A549 (cell line): Measurements from ENCODE around the gene SART3. TPM values are rescaled to one million over a fixed set of nuclear protein-coding genes. Genes with fewer than 3 reads are reported as not detected.

ENCODE experiments used
- ATAC-seq, 2 experiments: fragments of 200-7000 bp in 1 of 2; fragments of >200 bp in 1 of 2; cut with Nextera tagmentation in 1 of 2; cut with Tn5 transposase in 1 of 2; 3 replicates each; pipeline versions ENCODE4 v1.8.0 to v1.9.1; 2018 to 2020; ENCODE audit warnings: mild to moderate bottlenecking in 1 of 2, moderate library complexity in 1 of 2
- CTCF ChIA-PET: fragments of 300-600 bp; sonication (Branson Sonifier 250); formaldehyde crosslinking; extraction: SDS; loops from one replicate; lab custom pipeline; 2021; ENCODE audit warnings: antibody characterized with exemption, inconsistent platforms; lab: Yijun Ruan, JAX
- POLR2A ChIA-PET: fragments of 350-600 bp; formaldehyde crosslinking; extraction: SDS; loops from one replicate; lab custom pipeline; 2021; ENCODE audit warnings: antibody characterized with exemption, inconsistent platforms; lab: Yijun Ruan, JAX
- DNase-seq, 2 experiments: peaks; one replicate each; pipeline versions ENCODE4 v3.0.0 to v3.0.0-alpha.2; 2011 to 2016; ENCODE audit warnings: low read depth in 1 of 2, low spot score in 1 of 2
- FAIRE-seq: peaks from 2 replicates; lab custom pipeline; 2011; peaks lifted over from hg19 to GRCh38; lab: Jason Lieb, UNC
- H3K27ac ChIP-seq, 2 experiments: fragments of >200 bp; sonication (Bioruptor Twin); formaldehyde crosslinking; 3 replicates each; pipeline ENCODE4 v1.5.1; 2016 to 2017
- H3K4me1 ChIP-seq: fragments of >200 bp; sonication (Bioruptor Twin); formaldehyde crosslinking; 3 replicates; pipeline ENCODE4 v1.6.1; 2016
- H3K4me2 ChIP-seq: fragments of >200 bp; sonication (Bioruptor Twin); formaldehyde crosslinking; 3 replicates; pipeline ENCODE4 v1.6.1; 2016
- H3K4me3 ChIP-seq: fragments of >200 bp; sonication (Bioruptor Twin); formaldehyde crosslinking; 3 replicates; pipeline ENCODE4 v1.5.1; 2016
- H3K9me3 ChIP-seq: fragments of >200 bp; sonication (Bioruptor Twin); formaldehyde crosslinking; 3 replicates; pipeline ENCODE4 v1.6.1; 2016
- ATOH8 ChIP-seq: fragments of 250-450 bp; sonication (Bioruptor Pico); IDR thresholded peaks from 2 replicates; pipeline ENCODE4 v1.5.0; 2020; ENCODE audit warnings: low read depth, mild to moderate bottlenecking, moderate library complexity
- BHLHE40 ChIP-seq: IDR thresholded peaks from 2 replicates; pipeline ENCODE4 v1.6.1; 2012; ENCODE audit warnings: low read depth, low read length, inconsistent platforms
- E2F6 ChIP-seq: IDR thresholded peaks from 2 replicates; pipeline ENCODE4 v1.6.1; 2012; ENCODE audit warnings: low read depth, borderline replicate concordance
- ESRRA ChIP-seq: fragments of 150-350 bp; IDR thresholded peaks from 2 replicates; pipeline ENCODE4 v1.6.1; 2014; ENCODE audit warnings: mild to moderate bottlenecking, low read length, borderline replicate concordance
- HDAC2 ChIP-seq: fragments of 200-600 bp; sonication (generic); IDR thresholded peaks from 2 replicates; pipeline ENCODE4 v1.6.1; 2016
- HOXA7 ChIP-seq: fragments of 250-450 bp; sonication (Bioruptor Pico); IDR thresholded peaks from 2 replicates; pipeline ENCODE4 v1.5.0; 2020; ENCODE audit warnings: mild to moderate bottlenecking, moderate library complexity
- JUNB ChIP-seq: fragments of >200 bp; sonication (Bioruptor Twin); formaldehyde crosslinking; IDR thresholded peaks from 2 replicates; pipeline ENCODE4 v1.6.1; 2016
- MAFK ChIP-seq: fragments of 450-650 bp; IDR thresholded peaks from 2 replicates; pipeline ENCODE4 v1.6.1; 2014; ENCODE audit not compliant: partially characterized antibody
- MYC ChIP-seq: IDR thresholded peaks from 2 replicates; pipeline ENCODE4 v1.6.1; 2012; ENCODE audit warnings: mild to moderate bottlenecking, inconsistent platforms, low read length, improper control_type of control experiment, borderline replicate concordance
- NFE2L2 ChIP-seq: fragments of 150-350 bp; conservative IDR thresholded peaks from 2 replicates; pipeline ENCODE4 v1.6.1; 2014; ENCODE audit warnings: low read length
- NR3C1 ChIP-seq: fragments of >200 bp; sonication (Bioruptor Twin); formaldehyde crosslinking; IDR thresholded peaks from 3 replicates; pipeline ENCODE4 v1.6.1; 2017
- PHF8 ChIP-seq: fragments of 200-600 bp; sonication (generic); IDR thresholded peaks from 2 replicates; pipeline ENCODE4 v1.6.1; 2016; ENCODE audit warnings: low read depth, mild to moderate bottlenecking, antibody characterized with exemption, moderate library complexity, borderline replicate concordance
- RCOR1 ChIP-seq: fragments of 150-350 bp; IDR thresholded peaks from 2 replicates; pipeline ENCODE4 v1.6.1; 2014; ENCODE audit warnings: antibody characterized with exemption, low read length, low read depth
- RFX5 ChIP-seq: fragments of 450-650 bp; IDR thresholded peaks from 2 replicates; pipeline ENCODE4 v1.7.1; 2014; ENCODE audit warnings: antibody characterized with exemption, mild to moderate bottlenecking, moderate library complexity
- TP53 ChIP-seq: fragments of 250-450 bp; sonication (Bioruptor Pico); IDR thresholded peaks from 2 replicates; pipeline ENCODE4 v1.5.0; 2021; ENCODE audit warnings: mild to moderate bottlenecking, moderate library complexity
- USF2 ChIP-seq: fragments of 450-650 bp; IDR thresholded peaks from 2 replicates; pipeline ENCODE4 v1.6.1; 2014; ENCODE audit warnings: antibody characterized with exemption
- ZC3H11A ChIP-seq: fragments of 450-650 bp; IDR thresholded peaks from 2 replicates; pipeline ENCODE4 v1.6.1; 2014; ENCODE audit warnings: antibody characterized with exemption, mild to moderate bottlenecking
- ZNF302 ChIP-seq: fragments of 250-450 bp; sonication (Bioruptor Pico); IDR thresholded peaks from 2 replicates; pipeline ENCODE4 v1.9.0; 2021; ENCODE audit warnings: inconsistent platforms, mild to moderate bottlenecking, moderate library complexity
- WGBS: methylation state at CpG from one replicate; pipeline ENCODE4 v1.1.6; 2017; ENCODE audit errors: missing lambda C conversion rate; 5-methylcytosine and 5-hydroxymethylcytosine counted together
- polyA plus RNA-seq, 4 experiments: library from polyadenylated mRNA; depleted of rRNA in 3 of 4; stranded (reverse); fragments of >200 nt; fragmentation: RNase III in 1 of 4; extraction: RNeasy Plus Mini Kit Qiagen cat#74134 plus additional on column Dnase treatment in 1 of 4; gene quantifications; 2 replicates in 3 of 4; 3 replicates in 1 of 4; pipeline ENCODE4 v1.2.3, GENCODE V29; 2011 to 2017
- TF ChIP-seq, protein P1 (sequence below): fragments of 250-450 bp; sonication (Bioruptor Pico); IDR thresholded peaks from 2 replicates; pipeline ENCODE4 v1.5.0; 2021; ENCODE audit warnings: mild to moderate bottlenecking, moderate library complexity, borderline replicate concordance
- TF ChIP-seq, protein P2 (sequence below): IDR thresholded peaks from 2 replicates; pipeline ENCODE4 v1.6.1; 2012
- TF ChIP-seq, protein P3 (sequence below): fragments of 150-350 bp; IDR thresholded peaks from 2 replicates; pipeline ENCODE4 v1.6.1; 2014; ENCODE audit warnings: low read depth, mild to moderate bottlenecking, low read length
- TF ChIP-seq, protein P4 (sequence below): fragments of >200 bp; sonication (Bioruptor Twin); formaldehyde crosslinking; IDR thresholded peaks from 3 replicates; pipeline ENCODE4 v1.6.1; 2016

Gene SART3
- polyA plus RNA-seq, 2 of the 4 experiments (the other 2 are of a cell fraction): 52.7 to 77.2 TPM

DNA sequence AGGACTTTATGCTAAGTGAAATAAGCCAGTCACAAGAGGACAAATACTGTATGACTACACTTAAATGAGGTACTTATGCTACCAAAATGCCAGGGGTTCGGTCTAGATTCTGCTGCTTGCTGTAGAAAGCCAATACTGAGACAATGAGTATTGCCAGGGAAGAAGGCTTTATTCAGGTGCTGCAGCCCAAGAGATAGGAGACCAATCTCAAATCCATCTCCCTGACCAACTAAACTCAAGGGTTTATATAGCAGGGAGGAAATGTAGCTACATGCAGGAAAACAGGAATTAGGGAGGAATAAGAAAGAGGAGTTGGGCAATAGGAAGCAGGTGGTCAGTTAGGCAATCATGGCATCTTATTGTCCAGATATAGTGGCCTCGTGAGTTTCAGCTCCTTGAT lies 58.1 kb downstream of the SART3 start:
- ChIA-PET CTCF (interaction anchor here (0.6 to 1.4 kb wide), 2 partner anchors 10 to 287 kb away, joined by 3 to 4 read pairs; no protein-coding TSS in a partner anchor), POLR2A (no interaction called here)
- no peak overlapping the region for H3K4me3 ChIP-seq
- ATAC-seq (no peak), DNase-seq (no peak), FAIRE-seq (no peak)
- TF ChIP-seq ATOH8 (CRISPR knock-in tag): no peak
- TF ChIP-seq RCOR1: no peak
- TF ChIP-seq JUNB: no peak
- no peak for TF ChIP-seq E2F6
- no peak for TF ChIP-seq ESRRA
- no peak for TF ChIP-seq USF2
- TF ChIP-seq MYC: no peak
- no peak for TF ChIP-seq HDAC2
- no peak for TF ChIP-seq MAFK
- TF ChIP-seq BHLHE40: no peak
- TF ChIP-seq, protein P1, sequence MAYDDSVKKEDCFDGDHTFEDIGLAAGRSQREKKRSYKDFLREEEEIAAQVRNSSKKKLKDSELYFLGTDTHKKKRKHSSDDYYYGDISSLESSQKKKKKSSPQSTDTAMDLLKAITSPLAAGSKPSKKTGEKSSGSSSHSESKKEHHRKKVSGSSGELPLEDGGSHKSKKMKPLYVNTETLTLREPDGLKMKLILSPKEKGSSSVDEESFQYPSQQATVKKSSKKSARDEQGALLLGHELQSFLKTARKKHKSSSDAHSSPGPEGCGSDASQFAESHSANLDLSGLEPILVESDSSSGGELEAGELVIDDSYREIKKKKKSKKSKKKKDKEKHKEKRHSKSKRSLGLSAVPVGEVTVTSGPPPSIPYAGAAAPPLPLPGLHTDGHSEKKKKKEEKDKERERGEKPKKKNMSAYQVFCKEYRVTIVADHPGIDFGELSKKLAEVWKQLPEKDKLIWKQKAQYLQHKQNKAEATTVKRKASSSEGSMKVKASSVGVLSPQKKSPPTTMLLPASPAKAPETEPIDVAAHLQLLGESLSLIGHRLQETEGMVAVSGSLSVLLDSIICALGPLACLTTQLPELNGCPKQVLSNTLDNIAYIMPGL (CRISPR knock-in tag): no peak
- TF ChIP-seq PHF8: no peak
- TF ChIP-seq NR3C1: no peak
- TF ChIP-seq NFE2L2: no peak
- no peak for TF ChIP-seq RFX5
- no peak overlapping the region for H3K27ac ChIP-seq
- WGBS: 0% methylated on average over 2 of the region's 2 CpGs
- H3K4me2 ChIP-seq: no peak overlapping the region
- no peaks in the 10 kb centered on the region for H3K4me1 ChIP-seq
- H3K9me3 ChIP-seq: peaks cover 14% of the 10 kb centered on the region

DNA sequence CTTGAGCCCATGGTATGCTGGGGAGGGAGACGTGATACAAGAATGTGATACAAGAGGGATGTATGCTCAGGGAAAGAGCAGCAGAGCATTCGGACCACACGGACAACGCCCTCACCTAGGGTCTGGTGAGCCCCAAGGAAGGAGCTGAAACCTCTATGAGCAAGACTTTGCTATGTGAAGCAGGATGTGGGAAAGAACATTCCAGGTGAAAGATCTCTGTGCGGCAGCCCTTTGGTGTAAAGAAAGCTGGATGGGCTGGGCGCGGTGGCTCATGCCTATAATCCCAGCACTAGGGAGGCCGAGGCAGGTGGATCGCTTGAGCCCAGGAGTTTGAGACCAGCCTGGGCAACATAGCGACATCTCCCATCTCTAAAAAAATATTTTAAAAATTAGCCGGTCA lies 62.8 kb downstream of the SART3 start:
- FAIRE-seq: no peak
- H3K4me3 ChIP-seq: no peak overlapping the region
- peaks cover 9% of the 10 kb centered on the region for H3K9me3 ChIP-seq
- DNase-seq: no peak
- H3K4me1 ChIP-seq: no peaks in the 10 kb centered on the region
- H3K4me2 ChIP-seq: no peak overlapping the region
- ATAC-seq: no peak
- 53% methylated on average over 11 of the region's 11 CpGs for WGBS
- TF ChIP-seq, protein P2, sequence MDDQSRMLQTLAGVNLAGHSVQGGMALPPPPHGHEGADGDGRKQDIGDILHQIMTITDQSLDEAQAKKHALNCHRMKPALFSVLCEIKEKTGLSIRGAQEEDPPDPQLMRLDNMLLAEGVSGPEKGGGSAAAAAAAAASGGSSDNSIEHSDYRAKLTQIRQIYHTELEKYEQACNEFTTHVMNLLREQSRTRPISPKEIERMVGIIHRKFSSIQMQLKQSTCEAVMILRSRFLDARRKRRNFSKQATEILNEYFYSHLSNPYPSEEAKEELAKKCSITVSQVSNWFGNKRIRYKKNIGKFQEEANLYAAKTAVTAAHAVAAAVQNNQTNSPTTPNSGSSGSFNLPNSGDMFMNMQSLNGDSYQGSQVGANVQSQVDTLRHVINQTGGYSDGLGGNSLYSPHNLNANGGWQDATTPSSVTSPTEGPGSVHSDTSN: no peak
- TF ChIP-seq, protein P3, sequence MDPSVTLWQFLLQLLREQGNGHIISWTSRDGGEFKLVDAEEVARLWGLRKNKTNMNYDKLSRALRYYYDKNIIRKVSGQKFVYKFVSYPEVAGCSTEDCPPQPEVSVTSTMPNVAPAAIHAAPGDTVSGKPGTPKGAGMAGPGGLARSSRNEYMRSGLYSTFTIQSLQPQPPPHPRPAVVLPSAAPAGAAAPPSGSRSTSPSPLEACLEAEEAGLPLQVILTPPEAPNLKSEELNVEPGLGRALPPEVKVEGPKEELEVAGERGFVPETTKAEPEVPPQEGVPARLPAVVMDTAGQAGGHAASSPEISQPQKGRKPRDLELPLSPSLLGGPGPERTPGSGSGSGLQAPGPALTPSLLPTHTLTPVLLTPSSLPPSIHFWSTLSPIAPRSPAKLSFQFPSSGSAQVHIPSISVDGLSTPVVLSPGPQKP: no peak
- TF ChIP-seq RCOR1 (no peak), ZNF302 (CRISPR knock-in tag) (no peak), TP53 (CRISPR knock-in tag) (no peak), ZC3H11A (no peak), HOXA7 (CRISPR knock-in tag) (no peak)
- TF ChIP-seq, protein P4, sequence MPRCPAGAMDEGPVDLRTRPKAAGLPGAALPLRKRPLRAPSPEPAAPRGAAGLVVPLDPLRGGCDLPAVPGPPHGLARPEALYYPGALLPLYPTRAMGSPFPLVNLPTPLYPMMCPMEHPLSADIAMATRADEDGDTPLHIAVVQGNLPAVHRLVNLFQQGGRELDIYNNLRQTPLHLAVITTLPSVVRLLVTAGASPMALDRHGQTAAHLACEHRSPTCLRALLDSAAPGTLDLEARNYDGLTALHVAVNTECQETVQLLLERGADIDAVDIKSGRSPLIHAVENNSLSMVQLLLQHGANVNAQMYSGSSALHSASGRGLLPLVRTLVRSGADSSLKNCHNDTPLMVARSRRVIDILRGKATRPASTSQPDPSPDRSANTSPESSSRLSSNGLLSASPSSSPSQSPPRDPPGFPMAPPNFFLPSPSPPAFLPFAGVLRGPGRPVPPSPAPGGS: no peak
- POLR2A ChIA-PET: no interaction called here
- CTCF ChIA-PET: interaction anchor here (0.6 to 3.2 kb wide), 4 partner anchors 14 to 822 kb away, joined by 3 to 15 read pairs (median 3); no protein-coding TSS in a partner anchor
- H3K27ac ChIP-seq: no peak overlapping the region
